Measurements from ENCODE around the gene IDH3G.

IDH3G gene

GRCh38 chrX:153736871-153737441 lies 57.2 kb downstream of the IDH3G start (continued):
- no peak for TF ChIP-seq INSM2 (tag by site-specific recombination; IDR thresholded peaks at IDR 0.05)
- peak; percentile 64 for TF ChIP-seq ZBTB20 (tag by site-specific recombination; IDR thresholded peaks at IDR 0.05)
- no peak for TF ChIP-seq ZNF518A (tag by site-specific recombination; conservative IDR thresholded peaks at IDR 0.05; ENCODE audit: low read depth)
- TF ChIP-seq KLF17 (tag by site-specific recombination; IDR thresholded peaks at IDR 0.05), result peak; percentile 61; the same call in 1 of the 2 replicates
- TF ChIP-seq ZNF114 (tag by site-specific recombination; IDR thresholded peaks at IDR 0.05), result no peak
- no peak for TF ChIP-seq ZNF514 (tag by site-specific recombination; IDR thresholded peaks at IDR 0.05)

- no peak overlapping the region for H3K4me3 ChIP-seq (ENCODE audit: low read depth, low read length)
- TF ChIP-seq ZNF548 (tag by site-specific recombination; IDR thresholded peaks at IDR 0.05) (no peak), ZNF404 (tag by site-specific recombination; IDR thresholded peaks at IDR 0.05) (no peak), ZNF274 (IDR thresholded peaks at IDR 0.05; ENCODE audit: low read length) (no peak), ZNF274 (tag by site-specific recombination; IDR thresholded peaks at IDR 0.05; ENCODE audit: borderline replicate concordance) (no peak)
- CTCF ChIA-PET, result interaction anchor here (0.6 to 0.7 kb wide), 2 partner anchors 210 to 795 kb away, joined by 3 read pairs; no protein-coding TSS in a partner anchor
- no peaks in the 10 kb centered on the region for H3K4me1 ChIP-seq (ENCODE audit: control insufficient read depth, insufficient read depth, low read length)
- H3K9me3 ChIP-seq (ENCODE audit: control insufficient read depth, insufficient read depth, low read depth, low read length), result no peaks in the 10 kb centered on the region
- POLR2A ChIA-PET, result no interaction called here
- H3K36me3 ChIP-seq (ENCODE audit: control insufficient read depth in 2 of 2, insufficient read depth in 1 of 2, low read length in 2 of 2), result peaks cover 0 to 34% of the 10 kb centered on the region in 2 experiments; a peak in 1 of 3 replicates
- no peak overlapping the region for H3K27ac ChIP-seq (ENCODE audit: extremely low read depth, low read depth, low read length)
Observed at GRCh38 chrX:153736071-153736820, 57.9 kb downstream of the IDH3G start.

All from HEK293 (cell line).